ENCODE results near the gene IFITM5.
A peak's percentile ranks its signal among the peaks of the same experiment; 100 is the strongest.

IFITM5 gene

GRCh38 chr11:250740-251299, 48.5 kb downstream of the IFITM5 start:
- peak in 7 of 10 donors; percentile 30 to 92 (median 66) for DNase-seq
- intact Hi-C loops (cut with DNase I), result loop anchor here (10.0 kb wide), 1 partner anchor 104 kb away; no protein-coding TSS in a partner anchor

- no peak for DNase-seq
- intact Hi-C loops (cut with DNase I), result loop anchor here (10.0 kb wide), 1 partner anchor 105 kb away; no protein-coding TSS in a partner anchor
These were observed 49.1 kb downstream of the IFITM5 start for GRCh38 chr11:250274-250673.

- intact Hi-C loops (cut with DNase I), result no loop called here
- no peak for DNase-seq
These were observed 50.3 kb downstream of the IFITM5 start for GRCh38 chr11:249062-249461.

All from posterior cingulate gyrus (tissue), 11 donors.